WI38 (cell line): Measurements from ENCODE around the gene MDGA2.

Experiments used
- H3K4me3 ChIP-seq: 2 replicates; pipeline ENCODE4 v1.5.1; 2011; ENCODE audit warnings: low read depth, mild to moderate bottlenecking, control low read depth, low read length
- CTCF ChIP-seq: IDR thresholded peaks from 2 replicates; pipeline ENCODE4 v1.5.1; 2012; ENCODE audit warnings: low read depth, mild to moderate bottlenecking, control low read depth, low read length

MDGA2 gene

GRCh38 chr14:47454025-47454424, 221.4 kb downstream of the MDGA2 start:
- no peak overlapping the region for H3K4me3 ChIP-seq
- TF ChIP-seq CTCF: no peak

DNA sequence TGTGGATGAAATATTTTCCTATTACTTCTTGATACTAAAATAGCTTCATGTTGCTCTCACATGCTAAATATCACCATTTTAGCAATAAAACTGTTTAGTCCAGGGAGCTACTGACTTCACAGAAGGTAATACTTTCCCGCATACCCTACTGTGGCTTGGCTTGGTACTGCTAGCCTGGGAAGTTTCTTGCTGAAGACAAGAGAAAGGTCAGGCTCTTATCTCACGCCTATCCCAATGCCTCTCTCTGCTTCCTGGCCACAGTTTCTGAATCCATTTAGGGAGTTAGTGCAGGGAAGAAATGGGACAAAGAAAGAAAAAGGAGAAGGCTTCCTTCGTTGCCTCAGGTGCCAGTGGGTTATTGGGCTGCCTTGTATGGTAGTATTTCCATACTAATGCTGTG, 228.3 kb downstream of the MDGA2 start:
- no peak overlapping the region for H3K4me3 ChIP-seq
- no peak for TF ChIP-seq CTCF

GRCh38 chr14:47442211-47442610, 233.2 kb downstream of the MDGA2 start:
- TF ChIP-seq CTCF: no peak
- H3K4me3 ChIP-seq: no peak overlapping the region

DNA sequence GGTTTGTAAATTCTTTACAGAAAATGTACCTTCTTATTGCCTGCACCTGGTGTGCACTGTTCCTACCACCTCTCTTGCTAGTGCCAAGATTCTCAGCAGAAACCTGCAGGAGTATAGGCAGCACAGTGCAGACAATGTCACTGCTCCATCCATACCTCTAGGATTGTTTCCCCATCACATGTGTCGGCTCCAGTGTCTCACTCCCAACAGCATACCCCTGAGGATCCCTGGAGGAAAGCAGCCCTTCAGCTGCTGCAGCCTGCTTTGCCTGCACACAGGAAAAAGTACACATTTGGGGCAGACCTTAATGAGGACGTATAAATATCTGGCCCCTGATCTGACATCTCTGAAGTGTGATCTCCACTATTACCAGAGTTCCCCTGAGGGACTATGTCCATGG, 235.5 kb downstream of the MDGA2 start:
- no peak for TF ChIP-seq CTCF
- H3K4me3 ChIP-seq: no peak overlapping the region

- no peak for TF ChIP-seq CTCF
- no peak overlapping the region for H3K4me3 ChIP-seq
These were observed 236.7 kb downstream of the MDGA2 start for GRCh38 chr14:47438650-47439140.

DNA sequence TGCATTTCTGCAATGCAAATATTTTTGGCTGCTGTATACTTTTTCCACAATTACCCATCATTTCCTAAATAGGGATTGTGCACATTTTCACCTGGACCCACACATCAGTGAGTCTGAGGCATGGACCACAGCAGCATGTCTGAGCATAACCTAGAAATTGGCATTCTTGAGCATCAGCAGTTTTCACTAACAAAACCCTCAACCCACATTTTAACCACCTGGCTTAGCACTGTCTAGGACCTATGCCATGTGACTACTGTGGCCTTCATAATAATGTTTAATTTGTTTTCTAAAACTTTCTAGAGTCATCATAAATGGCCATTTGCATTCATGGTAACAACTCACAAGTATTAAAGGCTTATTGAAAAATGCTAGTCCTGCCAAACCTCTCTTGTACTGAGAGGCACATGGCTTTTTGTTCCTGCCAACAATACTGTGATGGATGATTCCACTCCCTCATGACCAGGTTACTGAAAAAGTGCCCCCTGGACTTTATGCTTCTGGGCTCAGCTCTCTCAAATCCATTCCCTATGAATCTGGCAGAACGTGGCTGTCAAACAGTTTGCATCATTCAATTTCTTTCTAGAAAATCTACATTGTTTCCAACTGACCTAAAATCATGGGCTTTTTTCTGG, 240.0 kb downstream of the MDGA2 start:
- no peak for TF ChIP-seq CTCF

GRCh38 chr14:47427629-47428028, 247.8 kb downstream of the MDGA2 start:
- no peak for TF ChIP-seq CTCF
- H3K4me3 ChIP-seq: no peak overlapping the region

More for the DNA sequence above, 240.0 kb downstream of the MDGA2 start:
- H3K4me3 ChIP-seq: no peak overlapping the region
